ENCODE results near the gene HYLS1.

The HYLS1 gene

GRCh38 chr11:125873881-125874555 lies 13.4 kb upstream of the HYLS1 start:
- H3K9me3 ChIP-seq (ENCODE audit: control insufficient read depth, low read length): no peaks in the 10 kb centered on the region
- no peaks in the 10 kb centered on the region for H3K4me1 ChIP-seq (ENCODE audit: control insufficient read depth, insufficient read depth, low read length)
- H3K4me3 ChIP-seq (ENCODE audit: insufficient read depth, low read depth, low read length): no peak overlapping the region
- 92 to 96% methylated on average over 17 to 19 of the region's 20 CpGs for WGBS, 2 experiments
- no peaks in the 10 kb centered on the region for H3K36me3 ChIP-seq (ENCODE audit: control insufficient read depth, insufficient read depth, low read length)
- H3K27ac ChIP-seq (ENCODE audit: insufficient read depth, low read depth, low read length, poor library complexity, severe bottlenecking): no peak overlapping the region
- no peaks in the 10 kb centered on the region for H3K27me3 ChIP-seq (ENCODE audit: control insufficient read depth, insufficient read depth, low read length, poor library complexity, severe bottlenecking)

- H3K27ac ChIP-seq (ENCODE audit: insufficient read depth, low read depth, low read length, poor library complexity, severe bottlenecking): no peak overlapping the region
- H3K4me3 ChIP-seq (ENCODE audit: insufficient read depth, low read depth, low read length): no peak overlapping the region
- WGBS, 2 experiments: 14% methylated on average over 8 of the region's 8 CpGs
- H3K36me3 ChIP-seq (ENCODE audit: control insufficient read depth, insufficient read depth, low read length): no peaks in the 10 kb centered on the region
- H3K9me3 ChIP-seq (ENCODE audit: control insufficient read depth, low read length): no peaks in the 10 kb centered on the region
- H3K4me1 ChIP-seq (ENCODE audit: control insufficient read depth, insufficient read depth, low read length): no peaks in the 10 kb centered on the region
- H3K27me3 ChIP-seq (ENCODE audit: control insufficient read depth, insufficient read depth, low read length, poor library complexity, severe bottlenecking): no peaks in the 10 kb centered on the region
Observed at GRCh38 chr11:125874556-125875124, 12.8 kb upstream of the HYLS1 start.

GRCh38 chr11:125881291-125881690 lies 6.2 kb upstream of the HYLS1 start:
- no peaks in the 10 kb centered on the region for H3K36me3 ChIP-seq (ENCODE audit: control insufficient read depth, insufficient read depth, low read length)
- WGBS, 2 experiments: 63 to 67% methylated on average over 1 of the region's 1 CpG
- no peaks in the 10 kb centered on the region for H3K9me3 ChIP-seq (ENCODE audit: control insufficient read depth, low read length)
- H3K4me3 ChIP-seq (ENCODE audit: insufficient read depth, low read depth, low read length): no peak overlapping the region
- no peak overlapping the region for H3K27ac ChIP-seq (ENCODE audit: insufficient read depth, low read depth, low read length, poor library complexity, severe bottlenecking)
- no peaks in the 10 kb centered on the region for H3K4me1 ChIP-seq (ENCODE audit: control insufficient read depth, insufficient read depth, low read length)
- H3K27me3 ChIP-seq (ENCODE audit: control insufficient read depth, insufficient read depth, low read length, poor library complexity, severe bottlenecking): no peaks in the 10 kb centered on the region

GRCh38 chr11:125883375-125883774 lies 4.1 kb upstream of the HYLS1 start:
- H3K4me3 ChIP-seq (ENCODE audit: insufficient read depth, low read depth, low read length): no peak overlapping the region
- H3K27me3 ChIP-seq (ENCODE audit: control insufficient read depth, insufficient read depth, low read length, poor library complexity, severe bottlenecking): no peaks in the 10 kb centered on the region
- H3K4me1 ChIP-seq (ENCODE audit: control insufficient read depth, insufficient read depth, low read length): no peaks in the 10 kb centered on the region
- H3K9me3 ChIP-seq (ENCODE audit: control insufficient read depth, low read length): no peaks in the 10 kb centered on the region
- WGBS, 2 experiments: 82 to 84% methylated on average over 8 of the region's 8 CpGs
- H3K36me3 ChIP-seq (ENCODE audit: control insufficient read depth, insufficient read depth, low read length): no peaks in the 10 kb centered on the region
- no peak overlapping the region for H3K27ac ChIP-seq (ENCODE audit: insufficient read depth, low read depth, low read length, poor library complexity, severe bottlenecking)

GRCh38 chr11:125886997-125887372 lies 483 bp upstream of the HYLS1 start:
- Histone ChIP-seq H3K9me3 (ENCODE audit: control insufficient read depth, low read length) (no peaks in the 10 kb centered on the region), H3K27ac (ENCODE audit: insufficient read depth, low read depth, low read length, poor library complexity, severe bottlenecking) (no peak overlapping the region), H3K27me3 (ENCODE audit: control insufficient read depth, insufficient read depth, low read length, poor library complexity, severe bottlenecking) (no peaks in the 10 kb centered on the region), H3K36me3 (ENCODE audit: control insufficient read depth, insufficient read depth, low read length) (no peaks in the 10 kb centered on the region), H3K4me3 (ENCODE audit: insufficient read depth, low read depth, low read length) (peak overlapping the region; percentile 76), H3K4me1 (ENCODE audit: control insufficient read depth, insufficient read depth, low read length) (no peaks in the 10 kb centered on the region)
- WGBS, 2 experiments: 94 to 95% methylated on average over 24 of the region's 24 CpGs

- Histone ChIP-seq H3K4me3 (ENCODE audit: insufficient read depth, low read depth, low read length) (no peak overlapping the region), H3K27me3 (ENCODE audit: control insufficient read depth, insufficient read depth, low read length, poor library complexity, severe bottlenecking) (no peaks in the 10 kb centered on the region), H3K9me3 (ENCODE audit: control insufficient read depth, low read length) (no peaks in the 10 kb centered on the region), H3K27ac (ENCODE audit: insufficient read depth, low read depth, low read length, poor library complexity, severe bottlenecking) (no peak overlapping the region), H3K4me1 (ENCODE audit: control insufficient read depth, insufficient read depth, low read length) (no peaks in the 10 kb centered on the region), H3K36me3 (ENCODE audit: control insufficient read depth, insufficient read depth, low read length) (peaks cover 9% of the 10 kb centered on the region)
- 79 to 99% methylated on average over 1 to 2 of the region's 3 CpGs for WGBS, 2 experiments
Observed at GRCh38 chr11:125890447-125891100, 3.1 kb downstream of the HYLS1 start.

GRCh38 chr11:125892071-125892470 lies 4.6 kb downstream of the HYLS1 start:
- Histone ChIP-seq H3K27me3 (ENCODE audit: control insufficient read depth, insufficient read depth, low read length, poor library complexity, severe bottlenecking) (no peaks in the 10 kb centered on the region), H3K27ac (ENCODE audit: insufficient read depth, low read depth, low read length, poor library complexity, severe bottlenecking) (no peak overlapping the region), H3K36me3 (ENCODE audit: control insufficient read depth, insufficient read depth, low read length) (peaks cover 12% of the 10 kb centered on the region), H3K9me3 (ENCODE audit: control insufficient read depth, low read length) (no peaks in the 10 kb centered on the region), H3K4me1 (ENCODE audit: control insufficient read depth, insufficient read depth, low read length) (no peaks in the 10 kb centered on the region), H3K4me3 (ENCODE audit: insufficient read depth, low read depth, low read length) (no peak overlapping the region)

- Histone ChIP-seq H3K4me3 (ENCODE audit: insufficient read depth, low read depth, low read length) (no peak overlapping the region), H3K27ac (ENCODE audit: insufficient read depth, low read depth, low read length, poor library complexity, severe bottlenecking) (no peak overlapping the region), H3K27me3 (ENCODE audit: control insufficient read depth, insufficient read depth, low read length, poor library complexity, severe bottlenecking) (no peaks in the 10 kb centered on the region), H3K9me3 (ENCODE audit: control insufficient read depth, low read length) (no peaks in the 10 kb centered on the region), H3K4me1 (ENCODE audit: control insufficient read depth, insufficient read depth, low read length) (no peaks in the 10 kb centered on the region), H3K36me3 (ENCODE audit: control insufficient read depth, insufficient read depth, low read length) (peaks cover 12% of the 10 kb centered on the region)
Observed at GRCh38 chr11:125892994-125893393, 5.5 kb downstream of the HYLS1 start.

- peak overlapping the region; percentile 55 for H3K4me3 ChIP-seq (ENCODE audit: insufficient read depth, low read depth, low read length)
- H3K4me1 ChIP-seq (ENCODE audit: control insufficient read depth, insufficient read depth, low read length): no peaks in the 10 kb centered on the region
- H3K36me3 ChIP-seq (ENCODE audit: control insufficient read depth, insufficient read depth, low read length): no peaks in the 10 kb centered on the region
- 91 to 94% methylated on average over 6 of the region's 6 CpGs for WGBS, 2 experiments
- no peak overlapping the region for H3K27ac ChIP-seq (ENCODE audit: insufficient read depth, low read depth, low read length, poor library complexity, severe bottlenecking)
- H3K9me3 ChIP-seq (ENCODE audit: control insufficient read depth, low read length): no peaks in the 10 kb centered on the region
- H3K27me3 ChIP-seq (ENCODE audit: control insufficient read depth, insufficient read depth, low read length, poor library complexity, severe bottlenecking): peaks cover 24% of the 10 kb centered on the region
Observed at GRCh38 chr11:125901872-125902271, 14.4 kb downstream of the HYLS1 start.

GRCh38 chr11:125902277-125902926 lies 14.9 kb downstream of the HYLS1 start:
- no peaks in the 10 kb centered on the region for H3K36me3 ChIP-seq (ENCODE audit: control insufficient read depth, insufficient read depth, low read length)
- WGBS, 2 experiments: 70% methylated on average over 20 of the region's 20 CpGs
- peaks cover 24% of the 10 kb centered on the region for H3K27me3 ChIP-seq (ENCODE audit: control insufficient read depth, insufficient read depth, low read length, poor library complexity, severe bottlenecking)
- no peaks in the 10 kb centered on the region for H3K9me3 ChIP-seq (ENCODE audit: control insufficient read depth, low read length)
- H3K27ac ChIP-seq (ENCODE audit: insufficient read depth, low read depth, low read length, poor library complexity, severe bottlenecking): no peak overlapping the region
- H3K4me1 ChIP-seq (ENCODE audit: control insufficient read depth, insufficient read depth, low read length): no peaks in the 10 kb centered on the region
- peak overlapping the region; percentile 55 for H3K4me3 ChIP-seq (ENCODE audit: insufficient read depth, low read depth, low read length)

Measured in ectodermal cell (in vitro differentiated cells).